ENCODE data around the gene NUDT11. TPM values are rescaled to one million over a fixed set of nuclear protein-coding genes. Genes with fewer than 3 reads are reported as not detected.
"Not testable (repeated sequence)": the region's sequence is repeated elsewhere in the genome, so short reads cannot be mapped to it uniquely, and the experiment has no call there.

NUDT11 gene
- total RNA-seq, 4 donors from 2014 or later: 0.40 to 2.4 (median 1.6) TPM

DNA sequence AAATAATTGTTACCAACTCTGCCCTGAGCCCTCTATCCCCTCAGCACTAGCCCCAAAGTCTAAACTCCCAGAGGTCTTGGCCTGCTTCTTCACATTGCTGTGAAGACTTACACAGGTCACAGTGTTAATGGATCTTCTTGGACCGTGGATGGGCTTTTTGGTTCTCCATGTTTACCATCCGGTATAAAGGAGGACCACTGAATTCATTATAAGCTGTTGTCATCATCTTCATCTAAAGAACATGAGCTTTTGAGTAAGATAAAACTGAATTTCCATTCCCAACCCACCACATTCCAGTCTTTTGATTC lies 8.5 kb downstream of the NUDT11 start:
- WGBS: 78% methylated on average over 2 of the region's 2 CpGs
- H3K9me3 ChIP-seq: no peaks in the 10 kb centered on the region
- H3K36me3 ChIP-seq: no peaks in the 10 kb centered on the region
- no peak overlapping the region for H3K4me3 ChIP-seq
- no peaks in the 10 kb centered on the region for H3K27me3 ChIP-seq
- H3K27ac ChIP-seq: no peak overlapping the region
- no peaks in the 10 kb centered on the region for H3K4me1 ChIP-seq
- no peak for DNase-seq (ENCODE audit: low spot score in 2 of 2)
- TF ChIP-seq POLR2A (IDR thresholded peaks at IDR 0.05) (no peak), EP300 (IDR thresholded peaks at IDR 0.05) (no peak), POLR2AphosphoS5 (IDR thresholded peaks at IDR 0.05) (no peak)
- TF ChIP-seq, protein P1, sequence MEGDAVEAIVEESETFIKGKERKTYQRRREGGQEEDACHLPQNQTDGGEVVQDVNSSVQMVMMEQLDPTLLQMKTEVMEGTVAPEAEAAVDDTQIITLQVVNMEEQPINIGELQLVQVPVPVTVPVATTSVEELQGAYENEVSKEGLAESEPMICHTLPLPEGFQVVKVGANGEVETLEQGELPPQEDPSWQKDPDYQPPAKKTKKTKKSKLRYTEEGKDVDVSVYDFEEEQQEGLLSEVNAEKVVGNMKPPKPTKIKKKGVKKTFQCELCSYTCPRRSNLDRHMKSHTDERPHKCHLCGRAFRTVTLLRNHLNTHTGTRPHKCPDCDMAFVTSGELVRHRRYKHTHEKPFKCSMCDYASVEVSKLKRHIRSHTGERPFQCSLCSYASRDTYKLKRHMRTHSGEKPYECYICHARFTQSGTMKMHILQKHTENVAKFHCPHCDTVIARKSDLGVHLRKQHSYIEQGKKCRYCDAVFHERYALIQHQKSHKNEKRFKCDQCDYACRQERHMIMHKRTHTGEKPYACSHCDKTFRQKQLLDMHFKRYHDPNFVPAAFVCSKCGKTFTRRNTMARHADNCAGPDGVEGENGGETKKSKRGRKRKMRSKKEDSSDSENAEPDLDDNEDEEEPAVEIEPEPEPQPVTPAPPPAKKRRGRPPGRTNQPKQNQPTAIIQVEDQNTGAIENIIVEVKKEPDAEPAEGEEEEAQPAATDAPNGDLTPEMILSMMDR (IDR thresholded peaks at IDR 0.05): no peak

- Histone ChIP-seq H3K36me3 (no peaks in the 10 kb centered on the region), H3K4me1 (no peaks in the 10 kb centered on the region), H3K27me3 (no peaks in the 10 kb centered on the region), H3K27ac (no peak overlapping the region), H3K9me3 (no peaks in the 10 kb centered on the region), H3K4me3 (no peak overlapping the region)
- DNase-seq (ENCODE audit: low spot score in 2 of 2): no peak
- TF ChIP-seq POLR2AphosphoS5 (IDR thresholded peaks at IDR 0.05) (no peak), EP300 (IDR thresholded peaks at IDR 0.05) (no peak), POLR2A (IDR thresholded peaks at IDR 0.05) (no peak)
- TF ChIP-seq, protein P1 (IDR thresholded peaks at IDR 0.05): no peak
- WGBS: 72% methylated on average over 5 of the region's 6 CpGs
Observed at GRCh38 chrX:51484616-51485015, 11.8 kb downstream of the NUDT11 start.

DNA sequence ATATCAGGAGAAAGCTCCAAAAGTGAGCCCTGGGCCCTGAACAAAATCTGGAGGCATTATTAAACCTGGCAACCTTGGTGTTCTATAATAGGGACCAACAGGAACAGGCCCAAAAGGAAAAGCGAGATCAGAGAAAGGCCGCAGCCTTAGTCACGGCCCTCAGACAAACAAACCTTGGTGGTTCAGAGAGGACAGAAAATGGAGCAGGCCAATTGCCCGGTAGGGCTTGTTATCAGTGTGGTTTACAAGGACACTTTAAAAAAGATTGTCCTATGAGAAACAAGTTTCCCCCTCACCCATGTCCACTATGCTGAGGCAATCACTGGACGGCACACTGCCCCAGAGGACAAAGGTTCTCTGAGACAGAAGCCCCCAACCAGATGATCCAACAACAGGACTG lies 14.0 kb downstream of the NUDT11 start:
- H3K9me3 ChIP-seq; H3K27me3 ChIP-seq; H3K27ac ChIP-seq; H3K4me3 ChIP-seq; H3K4me1 ChIP-seq; H3K36me3 ChIP-seq; DNase-seq (ENCODE audit: low spot score in 2 of 2): not testable (repeated sequence)
- 93% methylated on average over 5 of the region's 5 CpGs for WGBS

- Histone ChIP-seq H3K36me3 (no peaks in the 10 kb centered on the region), H3K4me1 (no peaks in the 10 kb centered on the region), H3K27me3 (no peaks in the 10 kb centered on the region), H3K27ac (no peak overlapping the region), H3K9me3 (no peaks in the 10 kb centered on the region), H3K4me3 (no peak overlapping the region)
- 51% methylated on average over 1 of the region's 1 CpG for WGBS
- TF ChIP-seq EP300 (IDR thresholded peaks at IDR 0.05): no peak
- no peak for DNase-seq (ENCODE audit: low spot score in 2 of 2)
Observed at GRCh38 chrX:51476930-51477329, 19.5 kb downstream of the NUDT11 start.

GRCh38 chrX:51463322-51463721 lies 33.1 kb downstream of the NUDT11 start:
- Histone ChIP-seq H3K36me3 (no peaks in the 10 kb centered on the region), H3K9me3 (no peaks in the 10 kb centered on the region), H3K27ac (no peak overlapping the region), H3K4me3 (no peak overlapping the region), H3K4me1 (no peaks in the 10 kb centered on the region), H3K27me3 (no peaks in the 10 kb centered on the region)
- WGBS: 71% methylated on average over 4 of the region's 4 CpGs
- no peak for DNase-seq (ENCODE audit: low spot score in 2 of 2)
- TF ChIP-seq POLR2A (IDR thresholded peaks at IDR 0.05) (no peak), POLR2AphosphoS5 (IDR thresholded peaks at IDR 0.05) (no peak), EP300 (IDR thresholded peaks at IDR 0.05) (no peak)
- TF ChIP-seq, protein P1 (IDR thresholded peaks at IDR 0.05): no peak

- H3K27ac ChIP-seq: no peak overlapping the region
- no peaks in the 10 kb centered on the region for H3K36me3 ChIP-seq
- H3K9me3 ChIP-seq: no peaks in the 10 kb centered on the region
- no peaks in the 10 kb centered on the region for H3K4me1 ChIP-seq
- no peak for TF ChIP-seq EP300 (IDR thresholded peaks at IDR 0.05)
- TF ChIP-seq, protein P1 (IDR thresholded peaks at IDR 0.05): peak; percentile 30 to 58
- H3K27me3 ChIP-seq: no peaks in the 10 kb centered on the region
- DNase-seq (ENCODE audit: low spot score in 2 of 2): no peak
- no peak overlapping the region for H3K4me3 ChIP-seq
- WGBS: 41% methylated on average over 15 of the region's 15 CpGs
Observed at GRCh38 chrX:51461053-51462044, 35.0 kb downstream of the NUDT11 start.

Measured in suprapubic skin (tissue), 4 donors.